HG03064 (cell line): ENCODE measurements around the gene MXI1.
"Not testable (repeated sequence)": the region's sequence is repeated elsewhere in the genome, so short reads cannot be mapped to it uniquely, and the experiment has no call there.

ENCODE experiments used
- ATAC-seq: cut with Tn5 transposase; IDR thresholded peaks from one replicate; pipeline ENCODE4 v1.9.1; 2021; ENCODE audit warnings: low read depth; ENCODE audit not compliant: unreplicated experiment

Gene MXI1

DNA sequence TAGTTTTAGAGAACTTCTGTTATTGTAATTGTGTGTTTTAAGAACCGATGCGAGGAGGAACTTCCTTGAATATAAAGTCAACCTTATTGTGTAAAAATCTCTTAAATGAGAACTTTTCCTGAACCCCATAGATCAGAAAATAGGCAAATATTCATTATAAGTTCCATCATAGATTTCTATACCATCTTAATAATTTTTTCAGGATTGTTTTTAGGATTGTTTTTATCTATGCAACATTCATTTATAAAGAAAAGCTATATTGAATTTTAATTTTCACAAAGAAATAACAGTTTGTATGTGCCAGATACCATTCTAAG, 99.0 kb downstream of the MXI1 start:
- no peak for ATAC-seq

DNA sequence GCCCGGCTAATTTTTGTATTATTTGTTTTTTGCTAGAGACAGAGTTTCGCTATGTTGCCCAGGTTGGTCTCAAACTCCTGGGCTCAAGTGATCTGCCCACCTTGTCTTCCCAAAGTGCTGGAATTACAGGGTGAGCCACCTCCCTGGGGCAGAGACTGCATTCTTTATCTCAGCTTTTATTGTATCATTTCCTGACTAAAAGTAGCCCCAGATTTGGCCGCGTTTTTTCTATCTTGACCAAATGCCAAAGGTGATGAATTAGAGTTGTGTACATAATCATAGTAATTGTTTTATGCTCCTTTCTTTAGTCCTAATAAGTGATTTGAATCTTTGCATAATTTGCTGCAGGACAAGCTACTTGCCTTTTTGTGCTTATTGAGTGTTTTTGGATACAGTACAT, 100.4 kb downstream of the MXI1 start:
- ATAC-seq = no peak

- ATAC-seq = no peak
These were observed 103.3 kb downstream of the MXI1 start for GRCh38 chr10:110310741-110311140.

DNA sequence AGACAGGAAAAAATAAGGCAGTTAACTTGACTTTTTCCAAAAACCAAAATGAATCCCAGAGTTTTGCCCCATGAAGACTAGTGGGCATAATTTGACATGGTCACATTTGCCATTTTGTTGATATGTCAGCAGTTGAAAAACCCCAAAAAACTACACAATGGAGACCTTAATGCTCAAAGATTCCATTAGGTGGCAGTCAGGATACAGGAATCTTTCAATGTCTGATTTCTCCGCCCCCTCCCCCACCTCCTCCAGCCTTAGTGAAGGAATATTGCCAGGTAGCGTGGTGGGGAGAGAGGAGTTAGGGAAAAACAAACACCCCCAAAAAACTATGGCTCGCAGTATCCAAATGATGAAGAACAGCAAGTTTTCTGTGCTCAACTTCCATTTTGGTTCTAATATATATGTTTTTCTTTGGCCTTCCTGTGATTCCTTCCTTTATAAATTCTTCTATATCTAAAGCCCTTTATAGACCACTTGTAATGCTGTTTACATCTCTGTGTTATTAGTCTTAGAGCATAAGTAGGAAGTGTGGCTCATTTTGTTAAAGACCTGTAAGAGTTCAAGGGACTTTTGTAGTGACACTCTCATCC, 104.0 kb downstream of the MXI1 start:
- ATAC-seq = no peak

- no peak for ATAC-seq
These were observed 104.8 kb downstream of the MXI1 start for GRCh38 chr10:110312206-110312605.

DNA sequence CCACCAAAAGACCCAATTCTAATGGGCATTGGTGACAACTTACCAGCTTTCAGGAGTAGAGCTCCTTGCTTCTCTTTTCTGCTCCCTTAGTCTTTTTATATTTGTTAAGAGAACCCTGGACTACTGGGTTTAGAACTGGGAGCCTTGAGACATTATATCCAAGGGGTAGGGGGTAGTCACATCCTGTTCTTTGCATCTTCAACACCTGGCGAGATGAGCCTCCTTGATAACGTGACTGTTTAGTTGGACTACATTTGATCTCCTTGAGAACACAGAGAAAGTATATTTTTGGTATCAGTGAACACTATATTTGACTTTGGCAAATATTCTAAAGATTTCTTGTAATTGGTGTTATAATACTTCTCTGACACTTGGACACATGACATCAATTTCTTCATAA, 106.3 kb downstream of the MXI1 start:
- ATAC-seq = no peak

DNA sequence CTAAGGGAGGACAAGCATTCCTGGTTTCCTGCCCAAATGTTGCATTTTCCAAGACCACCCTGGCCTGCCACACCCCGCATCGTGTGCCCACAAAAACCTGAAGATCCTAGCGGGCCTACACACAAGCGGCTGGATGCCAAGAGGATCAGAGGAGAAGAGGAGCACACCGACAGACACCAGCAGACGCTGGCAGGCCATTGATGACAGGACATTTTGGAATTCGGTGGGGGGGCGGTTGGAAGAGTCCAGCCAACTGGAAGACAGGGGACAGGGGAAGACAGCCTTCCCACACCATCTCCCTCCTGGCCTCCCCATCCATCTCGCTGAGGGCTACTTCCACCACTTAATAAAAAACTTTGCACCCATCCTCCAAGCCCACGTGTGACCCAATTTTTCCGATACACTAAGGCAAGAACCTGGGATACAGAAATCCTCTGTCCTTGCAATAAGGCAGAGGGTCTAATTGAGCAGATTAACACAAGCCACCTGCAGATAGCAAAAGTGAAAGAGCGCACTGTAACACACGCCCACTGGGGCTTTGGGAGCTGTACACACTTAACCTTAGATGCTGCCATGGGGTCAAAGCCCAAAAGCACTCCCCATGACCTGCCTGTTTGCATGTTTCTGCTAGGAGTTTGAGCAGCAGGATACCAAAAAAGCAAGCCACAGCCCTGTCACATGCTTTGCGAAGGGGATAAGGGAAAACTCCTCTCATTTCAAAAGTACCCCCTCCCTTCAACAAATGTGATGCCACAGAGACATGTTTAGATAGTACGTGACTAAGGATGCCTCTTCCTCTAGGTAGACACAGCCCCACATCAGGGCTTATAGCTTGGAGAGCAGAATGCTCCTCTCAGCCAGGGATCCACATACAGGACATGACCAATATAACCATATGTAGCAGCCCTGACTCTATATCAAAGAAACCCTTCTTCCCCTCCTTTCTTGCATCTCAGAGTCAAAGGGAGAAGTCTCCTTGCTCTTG, 110.8 kb downstream of the MXI1 start:
- ATAC-seq = no peak

DNA sequence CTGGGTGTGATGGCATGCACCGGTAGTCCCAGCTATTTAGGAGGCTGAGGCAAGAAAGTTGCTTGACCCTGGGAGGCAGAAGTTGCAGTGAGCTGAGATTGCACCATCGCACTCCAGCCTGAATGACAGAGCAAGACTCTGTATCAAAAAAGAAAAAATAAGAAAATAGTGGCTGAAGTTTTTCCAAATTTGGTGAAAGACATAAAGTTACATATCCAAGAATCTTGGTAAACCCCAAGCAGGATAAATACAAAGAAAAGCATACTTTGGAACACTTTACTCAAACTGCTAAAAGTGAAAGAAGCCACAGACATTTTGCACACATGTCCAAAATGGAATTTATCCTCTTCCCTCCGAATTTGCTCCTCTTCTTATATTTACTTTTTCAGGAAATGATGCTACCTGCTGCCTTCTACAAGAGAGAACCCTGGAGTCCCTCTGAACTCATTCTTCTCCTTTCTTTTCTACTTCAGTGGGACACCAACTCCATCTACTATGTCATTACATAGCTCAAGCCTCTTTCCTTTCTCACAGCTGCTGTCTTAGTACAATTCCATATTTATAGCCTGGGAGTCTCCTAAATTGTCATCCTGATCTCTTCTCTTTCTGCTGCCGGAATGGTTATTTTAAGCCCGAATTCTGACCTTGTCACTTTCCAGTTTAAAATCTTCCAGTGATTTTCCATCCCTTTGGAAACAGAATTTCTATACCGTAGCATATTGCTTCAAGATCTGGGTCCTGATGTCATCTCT, 114.6 kb downstream of the MXI1 start:
- no peak for ATAC-seq

- ATAC-seq = no peak
These were observed 116.1 kb downstream of the MXI1 start for GRCh38 chr10:110323503-110323902.

DNA sequence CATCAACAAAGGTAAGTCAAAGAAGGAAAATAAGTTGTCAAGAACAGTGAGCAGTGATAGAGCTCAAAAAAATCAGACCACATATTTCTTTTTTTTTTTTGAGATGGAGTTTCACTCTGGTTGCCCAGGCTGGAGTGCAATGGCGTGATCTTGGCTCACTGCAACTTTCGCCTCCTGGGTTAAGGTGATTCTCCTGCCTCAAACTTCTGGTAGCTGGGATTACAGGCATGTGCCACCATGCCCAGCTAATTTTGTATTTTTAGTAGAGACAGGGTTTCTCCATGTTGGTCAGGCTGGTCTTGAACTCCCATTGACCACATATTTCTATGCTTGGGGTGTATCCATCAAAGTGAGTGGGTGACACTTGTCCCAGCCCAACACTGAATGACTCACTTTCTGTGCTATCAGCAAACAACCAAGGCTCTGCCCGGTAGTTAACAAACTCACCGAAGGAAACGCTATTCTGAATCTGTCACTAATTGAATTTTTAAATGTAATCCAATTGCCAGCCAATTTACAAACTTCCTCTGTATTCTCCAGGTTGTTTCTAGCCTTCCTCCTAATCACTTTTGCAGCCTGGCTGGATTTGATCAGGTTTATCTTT, 116.9 kb downstream of the MXI1 start:
- no peak for ATAC-seq

DNA sequence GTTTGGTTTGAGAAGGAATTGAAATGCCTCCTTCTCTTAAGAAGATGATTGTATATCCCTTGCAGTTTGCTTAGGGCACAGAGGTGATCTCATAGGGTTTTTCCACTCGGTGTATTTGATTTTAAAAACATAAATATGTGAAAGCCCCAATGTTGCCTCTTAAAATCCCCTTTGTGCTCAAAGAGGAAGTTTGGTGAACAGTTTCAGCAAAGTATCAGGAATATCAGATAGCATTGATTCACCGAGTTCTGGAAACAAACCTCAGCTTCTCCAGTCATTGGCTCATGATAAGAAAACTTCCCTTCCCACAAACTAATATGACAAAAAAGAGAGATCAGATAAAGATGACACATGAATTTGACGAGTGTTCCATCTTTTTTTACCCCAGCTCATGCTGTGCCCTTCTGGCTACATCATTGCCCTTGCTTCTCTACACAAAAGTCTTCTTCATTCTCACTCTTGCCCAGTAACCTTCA, 117.4 kb downstream of the MXI1 start:
- ATAC-seq = peak; percentile 48

- no peak for ATAC-seq
These were observed 119.1 kb downstream of the MXI1 start for GRCh38 chr10:110326351-110327032.

DNA sequence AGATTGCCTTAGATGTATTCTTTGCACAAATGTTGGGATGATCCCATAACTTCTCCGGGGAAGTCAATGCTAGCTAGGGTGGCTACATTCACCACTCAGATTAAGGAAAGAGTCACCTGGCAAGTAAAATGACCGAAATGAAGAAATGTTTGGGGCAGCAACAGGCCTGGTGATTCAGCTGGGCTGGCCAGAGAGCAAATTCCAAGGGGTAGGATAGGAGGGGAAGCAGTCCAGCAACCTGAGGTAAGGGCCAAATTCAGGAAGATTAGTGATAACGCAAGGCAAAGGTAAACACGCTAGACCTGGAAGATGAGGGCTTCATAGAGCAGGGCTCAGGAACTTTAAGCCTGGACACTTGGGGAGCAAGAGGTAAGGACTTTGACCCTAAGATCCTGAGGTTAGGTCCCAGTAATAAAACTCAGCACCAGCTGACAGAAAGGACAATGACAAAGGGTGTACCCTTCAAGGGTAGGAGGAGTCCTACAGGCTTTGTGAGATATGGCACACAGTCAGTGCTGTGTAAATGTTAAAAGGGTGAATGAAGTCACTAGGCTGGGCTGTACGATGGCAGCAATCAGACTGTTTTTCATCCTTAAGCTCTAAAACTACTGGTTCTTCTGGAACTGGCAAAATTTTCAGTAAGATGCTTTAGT, 120.0 kb downstream of the MXI1 start:
- ATAC-seq = no peak

DNA sequence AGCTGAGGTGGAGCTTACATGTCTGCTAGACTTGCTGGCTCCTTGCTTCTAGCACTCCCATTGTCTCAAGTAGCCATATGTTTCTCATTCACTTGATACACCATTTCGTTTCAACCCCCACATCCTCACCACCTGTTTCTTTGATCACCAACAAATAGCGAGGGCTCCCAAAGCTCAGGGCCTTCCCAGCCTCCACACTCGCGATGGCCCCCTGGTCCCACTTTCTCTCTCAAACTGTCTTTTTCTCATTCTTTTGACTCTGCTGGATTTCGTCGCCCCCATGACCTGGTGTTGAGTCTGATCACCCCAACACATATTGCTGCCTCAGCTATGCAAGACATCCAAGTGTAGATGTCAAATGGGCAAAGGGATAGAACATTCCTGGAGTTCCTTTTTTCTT, 123.3 kb downstream of the MXI1 start:
- no peak for ATAC-seq

GRCh38 chr10:110331226-110331795, 123.9 kb downstream of the MXI1 start:
- ATAC-seq = not testable (repeated sequence)

- no peak for ATAC-seq
These were observed 126.8 kb downstream of the MXI1 start for GRCh38 chr10:110334061-110334656.

DNA sequence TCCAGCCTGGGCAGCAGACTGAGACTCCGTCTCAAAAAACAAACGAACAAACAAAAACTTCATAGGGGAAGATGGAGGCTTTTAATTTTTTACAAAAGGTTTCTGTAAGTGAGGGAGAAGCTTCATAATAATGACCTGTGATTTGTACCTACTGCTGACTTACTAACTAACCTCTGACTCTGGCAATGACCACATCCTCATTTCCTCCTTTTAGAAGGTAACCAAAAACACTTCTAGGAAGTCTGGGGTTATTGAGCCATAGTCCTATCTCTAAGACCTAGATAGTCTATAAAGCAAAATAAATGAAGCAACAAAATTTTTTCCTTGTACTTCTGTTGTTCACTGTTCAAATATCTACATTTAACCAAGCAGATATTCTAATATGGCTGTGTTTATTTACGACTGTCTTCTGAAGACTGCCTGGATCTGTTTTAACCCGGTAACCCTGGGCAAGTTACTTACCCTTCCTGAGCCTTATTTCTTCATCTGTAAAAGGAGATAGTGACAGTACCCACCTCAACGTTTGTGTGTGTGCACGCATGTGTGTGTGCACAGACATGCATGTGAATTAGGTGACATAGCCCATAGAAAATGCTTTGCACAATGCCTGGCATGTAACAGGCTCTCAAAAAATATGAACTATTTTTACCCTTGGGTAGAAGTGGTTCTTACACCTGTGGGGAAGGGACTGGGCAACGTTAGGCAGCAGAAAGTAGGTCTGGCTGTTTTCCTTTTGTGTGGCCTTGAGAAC, 128.1 kb downstream of the MXI1 start:
- ATAC-seq = no peak

GRCh38 chr10:110336111-110336721, 128.8 kb downstream of the MXI1 start:
- no peak for ATAC-seq
